Neural cell (in vitro differentiated cells): Measurements from ENCODE around the gene TANGO6. TPM values are rescaled to one million over a fixed set of nuclear protein-coding genes. Genes with fewer than 3 reads are reported as not detected.

Experiments
- H2AFZ ChIP-seq: fragments of 200-600, 300-800 bp; sonication (generic), shearing (Covaris generic); 2 replicates; pipeline ENCODE4 v1.6.0; 2014; ENCODE audit warnings: low read depth, mild to moderate bottlenecking, antibody characterized with exemption, low read length, moderate library complexity
- H3F3A ChIP-seq: fragments of 200-600 bp; shearing (Covaris generic); 2 replicates; pipeline ENCODE4 v1.6.1; 2016; ENCODE audit warnings: mild to moderate bottlenecking, moderate library complexity, mixed read lengths, antibody characterized with exemption, low read length; ENCODE audit not compliant: insufficient read depth, poor library complexity, severe bottlenecking
- H3K27ac ChIP-seq: fragments of 200-600, 300-800 bp; sonication (generic), shearing (Covaris generic); 2 replicates; pipeline ENCODE4 v1.5.1; 2014; ENCODE audit warnings: mild to moderate bottlenecking, low read length, moderate library complexity
- H3K27me3 ChIP-seq: fragments of 300-800, 200-600 bp; sonication (generic), shearing (Covaris generic); 2 replicates; pipeline ENCODE4 v1.6.0; 2014; ENCODE audit warnings: mild to moderate bottlenecking, low read depth, low read length, moderate library complexity; ENCODE audit not compliant: insufficient read depth
- H3K36me3 ChIP-seq: fragments of 300-800, 200-600 bp; sonication (generic), shearing (Covaris generic); 2 replicates; pipeline ENCODE4 v1.5.1; 2014; ENCODE audit warnings: mild to moderate bottlenecking, antibody characterized with exemption, low read length, moderate library complexity; ENCODE audit not compliant: insufficient read depth
- H3K4me2 ChIP-seq: fragments of 300-800, 200-600 bp; sonication (generic), shearing (Covaris generic); 2 replicates; pipeline ENCODE4 v1.6.0; 2014; ENCODE audit warnings: mild to moderate bottlenecking, low read length
- H3K4me3 ChIP-seq: fragments of 300-800, 200-600 bp; sonication (generic), shearing (Covaris generic); 2 replicates; pipeline ENCODE4 v1.5.1; 2014; ENCODE audit warnings: mild to moderate bottlenecking, low read length, moderate library complexity
- H3K79me2 ChIP-seq: fragments of 200-600 bp; shearing (Covaris generic); replicated peaks from 2 replicates; pipeline ENCODE4 v1.6.0; 2014; ENCODE audit warnings: mild to moderate bottlenecking, low read length, moderate library complexity; ENCODE audit not compliant: insufficient read depth
- H3K9ac ChIP-seq: fragments of 300-800, 200-600 bp; sonication (generic), shearing (Covaris generic); 2 replicates; pipeline ENCODE4 v1.6.1; 2016; ENCODE audit warnings: mild to moderate bottlenecking, low read length, mixed read lengths
- H3K9me2 ChIP-seq: fragments of 200-600 bp; shearing (Covaris generic); 2 replicates; pipeline ENCODE4 v1.6.1; 2016; ENCODE audit warnings: mild to moderate bottlenecking, low read length, mixed read lengths; ENCODE audit not compliant: insufficient read depth
- H3K9me3 ChIP-seq: fragments of 200-600, 300-800 bp; sonication (generic), shearing (Covaris generic); 2 replicates; pipeline ENCODE4 v1.6.1; 2016; ENCODE audit warnings: mild to moderate bottlenecking, mixed run types, low read length, moderate library complexity, mixed read lengths
- H4K20me1 ChIP-seq: fragments of 200-600 bp; shearing (Covaris generic); 2 replicates; pipeline ENCODE4 v1.6.1; 2016; ENCODE audit warnings: mild to moderate bottlenecking, mixed run types; ENCODE audit not compliant: insufficient read depth
- EP300 ChIP-seq: fragments of 450-650 bp; conservative IDR thresholded peaks from 2 replicates; pipeline ENCODE4 v1.6.1; 2014; ENCODE audit warnings: antibody characterized with exemption, mild to moderate bottlenecking, moderate library complexity; ENCODE audit not compliant: poor library complexity, severe bottlenecking
- EZH2 ChIP-seq: fragments of 200-600, 300-800 bp; shearing (Covaris generic), sonication (generic); IDR thresholded peaks from 2 replicates; pipeline ENCODE4 v1.6.1; 2014; ENCODE audit warnings: antibody characterized with exemption, low read length, borderline replicate concordance, mild to moderate bottlenecking; ENCODE audit not compliant: insufficient read depth, poor library complexity, severe bottlenecking
- MXI1 ChIP-seq: fragments of 450-650 bp; conservative IDR thresholded peaks from 2 replicates; pipeline ENCODE4 v1.6.1; 2014; ENCODE audit warnings: antibody characterized with exemption, mild to moderate bottlenecking; ENCODE audit not compliant: poor library complexity, severe bottlenecking
- POLR2AphosphoS5 ChIP-seq: IDR thresholded peaks from 2 replicates; pipeline ENCODE4 v1.6.1; 2012
- RAD21 ChIP-seq: fragments of 450-650 bp; conservative IDR thresholded peaks from 2 replicates; pipeline ENCODE4 v1.6.1; 2014; ENCODE audit warnings: antibody characterized with exemption, mild to moderate bottlenecking, moderate library complexity
- REST ChIP-seq: IDR thresholded peaks from 2 replicates; pipeline ENCODE4 v1.6.1; 2012; ENCODE audit warnings: borderline replicate concordance
- SMC3 ChIP-seq: fragments of 450-650 bp; conservative IDR thresholded peaks from 2 replicates; pipeline ENCODE4 v1.6.1; 2014; ENCODE audit warnings: antibody characterized with exemption, mild to moderate bottlenecking, moderate library complexity; ENCODE audit not compliant: poor library complexity
- TAF1 ChIP-seq: IDR thresholded peaks from 2 replicates; pipeline ENCODE4 v1.6.1; 2012; ENCODE audit warnings: low read depth
- polyA plus RNA-seq: library from polyadenylated mRNA; depleted of rRNA; stranded (reverse); fragments of >200 nt; gene quantifications from 2 replicates; pipeline ENCODE4 v1.2.3, GENCODE V29; 2014
- TF ChIP-seq, protein P1 (sequence below): fragments of 450-650 bp; IDR thresholded peaks from 2 replicates; pipeline ENCODE4 v1.5.1; 2014; ENCODE audit warnings: antibody characterized with exemption, mild to moderate bottlenecking, moderate library complexity; ENCODE audit not compliant: poor library complexity, severe bottlenecking

TANGO6 gene
- polyA plus RNA-seq, 1 donor from 2014 or later, result 9.5 TPM

- Histone ChIP-seq H3K79me2 (no peaks in the 10 kb centered on the region), H3K9ac (no peak overlapping the region), H3K27me3 (no peaks in the 10 kb centered on the region), H3K9me3 (no peaks in the 10 kb centered on the region), H4K20me1 (no peaks in the 10 kb centered on the region), H3K4me2 (no peak overlapping the region), H3K27ac (no peak overlapping the region), H3K4me3 (no peak overlapping the region), H3K36me3 (no peaks in the 10 kb centered on the region), H3K9me2 (no peaks in the 10 kb centered on the region), H2AFZ (no peak overlapping the region), H3F3A (no peaks in the 10 kb centered on the region)
- TF ChIP-seq, protein P1, sequence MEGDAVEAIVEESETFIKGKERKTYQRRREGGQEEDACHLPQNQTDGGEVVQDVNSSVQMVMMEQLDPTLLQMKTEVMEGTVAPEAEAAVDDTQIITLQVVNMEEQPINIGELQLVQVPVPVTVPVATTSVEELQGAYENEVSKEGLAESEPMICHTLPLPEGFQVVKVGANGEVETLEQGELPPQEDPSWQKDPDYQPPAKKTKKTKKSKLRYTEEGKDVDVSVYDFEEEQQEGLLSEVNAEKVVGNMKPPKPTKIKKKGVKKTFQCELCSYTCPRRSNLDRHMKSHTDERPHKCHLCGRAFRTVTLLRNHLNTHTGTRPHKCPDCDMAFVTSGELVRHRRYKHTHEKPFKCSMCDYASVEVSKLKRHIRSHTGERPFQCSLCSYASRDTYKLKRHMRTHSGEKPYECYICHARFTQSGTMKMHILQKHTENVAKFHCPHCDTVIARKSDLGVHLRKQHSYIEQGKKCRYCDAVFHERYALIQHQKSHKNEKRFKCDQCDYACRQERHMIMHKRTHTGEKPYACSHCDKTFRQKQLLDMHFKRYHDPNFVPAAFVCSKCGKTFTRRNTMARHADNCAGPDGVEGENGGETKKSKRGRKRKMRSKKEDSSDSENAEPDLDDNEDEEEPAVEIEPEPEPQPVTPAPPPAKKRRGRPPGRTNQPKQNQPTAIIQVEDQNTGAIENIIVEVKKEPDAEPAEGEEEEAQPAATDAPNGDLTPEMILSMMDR, result no peak
- no peak for TF ChIP-seq TAF1
- TF ChIP-seq EZH2, result no peak
- TF ChIP-seq POLR2AphosphoS5, result no peak
- TF ChIP-seq MXI1, result no peak
- TF ChIP-seq RAD21, result no peak
- TF ChIP-seq REST, result peak; percentile 39
These were observed 50.7 kb downstream of the TANGO6 start for GRCh38 chr16:68893710-68894705.

GRCh38 chr16:68894714-68895113 is 51.4 kb downstream of the TANGO6 start:
- TF ChIP-seq TAF1 (no peak), REST (no peak), SMC3 (no peak), EZH2 (no peak), RAD21 (no peak), MXI1 (no peak), EP300 (no peak), POLR2AphosphoS5 (no peak)
- TF ChIP-seq, protein P1, result no peak

More at GRCh38 chr16:68894714-68895113, 51.4 kb downstream of the TANGO6 start:
- H3K79me2 ChIP-seq, result no peaks in the 10 kb centered on the region
- H3K27ac ChIP-seq, result no peak overlapping the region
- H2AFZ ChIP-seq, result no peak overlapping the region
- H3K9me3 ChIP-seq, result no peaks in the 10 kb centered on the region
- no peaks in the 10 kb centered on the region for H3K36me3 ChIP-seq
- H3K27me3 ChIP-seq, result no peaks in the 10 kb centered on the region
- no peak overlapping the region for H3K4me2 ChIP-seq
- H4K20me1 ChIP-seq, result no peaks in the 10 kb centered on the region
- H3F3A ChIP-seq, result no peaks in the 10 kb centered on the region
- no peaks in the 10 kb centered on the region for H3K9me2 ChIP-seq
- no peak overlapping the region for H3K9ac ChIP-seq
- no peak overlapping the region for H3K4me3 ChIP-seq
